ENCODE data around the gene CLIP2. TPM values are rescaled to one million over a fixed set of nuclear protein-coding genes. Genes with fewer than 3 reads are reported as not detected.

Gene CLIP2
- total RNA-seq, 1 donor from 2014 or later: 61.7 TPM

DNA sequence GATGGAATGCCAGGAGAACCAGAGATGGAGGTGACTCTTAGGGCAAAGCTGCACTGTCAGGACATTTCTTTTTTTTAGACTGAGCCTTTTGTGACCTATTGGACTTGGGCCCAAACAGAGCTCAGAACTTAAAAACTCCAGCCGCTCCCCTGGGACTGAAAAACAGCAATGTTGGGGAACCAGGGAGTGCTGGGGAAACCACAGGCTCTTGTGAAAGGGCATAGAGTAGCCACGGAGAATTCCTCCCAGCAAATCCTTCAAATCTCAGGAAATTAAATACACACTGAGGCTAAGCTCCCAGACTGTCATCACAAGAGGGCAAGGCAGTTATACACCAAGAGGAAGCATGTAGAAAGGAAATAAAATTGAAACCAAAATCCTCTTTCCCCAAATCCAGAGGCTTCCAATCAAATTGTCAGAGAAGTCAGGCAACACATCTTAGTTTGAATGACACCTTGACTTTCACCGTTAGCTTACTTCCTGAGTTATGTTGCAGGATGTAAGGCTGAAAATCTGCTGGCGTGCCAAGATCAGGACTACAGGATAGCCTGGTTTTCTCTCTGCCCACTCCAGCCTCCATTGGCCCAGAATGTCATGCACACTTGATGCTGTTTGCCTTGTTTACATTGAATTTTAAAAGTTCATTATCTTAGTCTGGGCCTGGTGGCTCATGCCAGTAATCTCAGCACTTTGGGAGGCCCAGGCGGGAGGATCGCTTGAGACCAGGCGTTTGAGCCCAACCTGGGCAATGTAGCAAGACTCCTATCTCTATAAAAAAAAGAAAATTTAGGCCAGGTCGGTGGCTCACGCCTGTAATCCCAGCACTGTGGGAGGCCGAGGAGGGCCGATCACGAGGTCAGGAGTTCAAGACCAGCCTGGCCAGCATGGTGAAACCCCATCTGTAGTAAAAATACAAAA, 32.5 kb upstream of the CLIP2 start:
- ChIA-PET POLR2A (interaction anchor here (0.6 to 4.9 kb wide), 7 partner anchors 13 to 47 kb away, joined by 3 to 24 read pairs (median 6); partner anchors contain the start of gene LAT2), CTCF (interaction anchor here (1.3 kb wide), 1 partner anchor 50 kb away, joined by 4 read pairs; no protein-coding TSS in a partner anchor)
- Mint-ChIP-seq H3K9me3 (no peaks in the 10 kb centered on the region), H3K27me3 (no peaks in the 10 kb centered on the region), H3K4me1 (peaks cover 43% of the 10 kb centered on the region), H3K36me3 (ENCODE audit: low read depth) (peaks cover 12% of the 10 kb centered on the region), H3K4me3 (peak overlapping the region; percentile 37), H3K27ac (no peak overlapping the region)
- intact Hi-C loops (cut with micrococcal nuclease): no loop called here
- no peak for ATAC-seq (ENCODE audit: low read depth)
- no peak for DNase-seq
- TF ChIP-seq, protein P1, sequence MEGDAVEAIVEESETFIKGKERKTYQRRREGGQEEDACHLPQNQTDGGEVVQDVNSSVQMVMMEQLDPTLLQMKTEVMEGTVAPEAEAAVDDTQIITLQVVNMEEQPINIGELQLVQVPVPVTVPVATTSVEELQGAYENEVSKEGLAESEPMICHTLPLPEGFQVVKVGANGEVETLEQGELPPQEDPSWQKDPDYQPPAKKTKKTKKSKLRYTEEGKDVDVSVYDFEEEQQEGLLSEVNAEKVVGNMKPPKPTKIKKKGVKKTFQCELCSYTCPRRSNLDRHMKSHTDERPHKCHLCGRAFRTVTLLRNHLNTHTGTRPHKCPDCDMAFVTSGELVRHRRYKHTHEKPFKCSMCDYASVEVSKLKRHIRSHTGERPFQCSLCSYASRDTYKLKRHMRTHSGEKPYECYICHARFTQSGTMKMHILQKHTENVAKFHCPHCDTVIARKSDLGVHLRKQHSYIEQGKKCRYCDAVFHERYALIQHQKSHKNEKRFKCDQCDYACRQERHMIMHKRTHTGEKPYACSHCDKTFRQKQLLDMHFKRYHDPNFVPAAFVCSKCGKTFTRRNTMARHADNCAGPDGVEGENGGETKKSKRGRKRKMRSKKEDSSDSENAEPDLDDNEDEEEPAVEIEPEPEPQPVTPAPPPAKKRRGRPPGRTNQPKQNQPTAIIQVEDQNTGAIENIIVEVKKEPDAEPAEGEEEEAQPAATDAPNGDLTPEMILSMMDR (IDR thresholded peaks at IDR 0.05): no peak

- Mint-ChIP-seq H3K36me3 (ENCODE audit: low read depth) (peaks cover 8% of the 10 kb centered on the region), H3K27me3 (no peaks in the 10 kb centered on the region), H3K4me3 (no peak overlapping the region), H3K4me1 (peaks cover 34% of the 10 kb centered on the region), H3K27ac (no peak overlapping the region), H3K9me3 (no peaks in the 10 kb centered on the region)
- intact Hi-C loops (cut with micrococcal nuclease): no loop called here
- POLR2A ChIA-PET: interaction anchor here (0.9 to 3.2 kb wide), 3 partner anchors 26 to 48 kb away, joined by 5 to 9 read pairs (median 9); partner anchors contain the start of gene LAT2
- TF ChIP-seq, protein P1 (IDR thresholded peaks at IDR 0.05): no peak
- CTCF ChIA-PET: no interaction called here
- ATAC-seq (ENCODE audit: low read depth): no peak
- DNase-seq: no peak
These were observed 30.6 kb upstream of the CLIP2 start for GRCh38 chr7:74258639-74259038.

DNA sequence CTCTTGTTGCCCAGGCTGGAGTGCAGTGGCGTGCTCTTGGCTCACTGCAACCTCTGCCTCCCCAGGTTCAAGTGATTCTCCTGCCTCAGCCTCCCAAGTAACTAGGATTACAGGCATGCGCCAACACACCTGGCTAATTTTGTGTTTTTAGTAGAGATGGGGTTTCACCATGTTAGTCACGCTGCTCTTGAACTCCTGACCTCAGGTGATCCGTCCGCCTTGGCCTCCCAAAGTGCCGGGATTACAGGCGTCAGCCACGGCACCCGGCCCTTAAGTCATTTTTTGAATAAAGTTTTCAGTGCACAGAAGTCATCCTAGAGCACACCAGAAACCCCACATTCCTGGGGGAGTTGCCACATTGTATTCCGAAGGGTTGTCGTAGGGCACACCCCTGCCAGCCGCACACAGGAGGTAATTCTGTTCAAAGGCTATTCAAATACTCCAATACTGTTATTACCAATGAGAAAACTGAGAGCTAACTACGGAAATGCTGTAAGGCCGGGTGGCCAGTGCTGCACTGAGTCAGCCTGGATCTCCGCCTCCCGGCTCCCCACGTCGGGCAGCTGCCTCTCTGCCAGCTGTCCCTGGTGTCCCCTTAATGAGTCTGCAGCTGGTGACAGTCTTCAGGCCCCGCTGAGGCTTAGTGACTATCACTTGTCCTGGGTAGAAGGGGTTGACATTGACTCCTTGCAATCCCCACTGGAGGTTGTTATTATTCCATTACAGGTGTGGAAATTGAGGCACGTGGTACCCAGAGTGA, 26.4 kb upstream of the CLIP2 start:
- TF ChIP-seq, protein P1 (IDR thresholded peaks at IDR 0.05): no peak
- ATAC-seq (ENCODE audit: low read depth) (no peak), DNase-seq (no peak)
- H3K27ac Mint-ChIP-seq: no peak overlapping the region
- no peaks in the 10 kb centered on the region for H3K27me3 Mint-ChIP-seq
- H3K4me1 Mint-ChIP-seq: peaks cover 31% of the 10 kb centered on the region
- POLR2A ChIA-PET: interaction anchor here (0.9 to 1.7 kb wide), 2 partner anchors 8 to 22 kb away, joined by 3 to 5 read pairs; no protein-coding TSS in a partner anchor
- H3K9me3 Mint-ChIP-seq: no peaks in the 10 kb centered on the region
- H3K36me3 Mint-ChIP-seq (ENCODE audit: low read depth): no peaks in the 10 kb centered on the region
- CTCF ChIA-PET: interaction anchor here (1.9 kb wide), 1 partner anchor 138 kb away, joined by 4 read pairs; no protein-coding TSS in a partner anchor
- no peak overlapping the region for H3K4me3 Mint-ChIP-seq
- intact Hi-C loops (cut with micrococcal nuclease): loop anchor here (1.0 kb wide), 1 partner anchor 8 kb away; no protein-coding TSS in a partner anchor

DNA sequence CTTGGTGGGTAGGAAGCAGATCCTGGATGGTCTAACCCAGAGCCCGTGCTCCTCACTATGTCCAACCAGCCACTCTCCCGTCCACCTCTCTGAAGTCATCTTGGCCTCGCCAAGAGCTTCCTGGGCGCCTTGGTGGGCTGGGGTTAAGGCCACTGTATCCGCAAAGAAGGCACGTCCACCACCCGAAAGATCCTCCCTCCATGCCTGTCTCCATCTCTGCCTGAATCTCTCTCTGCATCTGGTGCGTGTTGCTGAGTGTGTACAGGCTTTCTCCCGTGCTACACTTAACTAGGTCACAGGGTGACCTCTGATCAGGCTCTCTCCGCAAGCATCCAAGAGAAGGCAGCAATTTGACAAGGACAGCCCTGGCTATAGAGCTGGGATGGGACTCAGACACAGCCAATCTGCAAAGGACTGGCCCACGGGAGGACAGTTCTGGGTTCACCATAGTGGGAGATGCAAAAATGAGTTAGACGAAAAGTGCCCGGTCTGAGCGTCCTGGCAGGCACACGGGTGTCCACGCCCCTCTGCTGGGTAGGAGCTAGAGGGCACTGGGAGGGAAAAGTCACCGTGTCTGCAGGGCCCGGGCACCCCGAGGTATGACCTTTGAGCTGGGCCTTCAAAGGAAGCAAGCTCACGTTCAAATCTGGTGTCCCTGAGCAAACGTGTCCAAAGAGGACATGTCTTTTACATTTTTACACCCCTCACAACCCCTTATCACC, 25.6 kb upstream of the CLIP2 start:
- no peak overlapping the region for H3K27ac Mint-ChIP-seq
- intact Hi-C loops (cut with micrococcal nuclease): loop anchor here (1.0 kb wide), 1 partner anchor 8 kb away; no protein-coding TSS in a partner anchor
- peaks cover 34% of the 10 kb centered on the region for H3K4me1 Mint-ChIP-seq
- TF ChIP-seq, protein P1 (IDR thresholded peaks at IDR 0.05): no peak
- no peak for DNase-seq
- no peaks in the 10 kb centered on the region for H3K9me3 Mint-ChIP-seq
- H3K36me3 Mint-ChIP-seq (ENCODE audit: low read depth): no peaks in the 10 kb centered on the region
- no peak for ATAC-seq (ENCODE audit: low read depth)
- ChIA-PET POLR2A (interaction anchor here (0.7 to 1.7 kb wide), 7 partner anchors 9 to 53 kb away, joined by 3 to 5 read pairs (median 3); no protein-coding TSS in a partner anchor), CTCF (interaction anchor here (0.9 to 1.9 kb wide), 3 partner anchors 12 to 138 kb away, joined by 3 to 4 read pairs (median 4); no protein-coding TSS in a partner anchor)
- H3K27me3 Mint-ChIP-seq: no peaks in the 10 kb centered on the region
- no peak overlapping the region for H3K4me3 Mint-ChIP-seq

Data from activated B cell treated with CpG ODN at 0.5 μM for 24 hours (primary cell).